Activated CD8-positive, alpha-beta memory T cell treated with anti-CD3 and anti-CD28 coated beads, Interleukin-2, amount 50 U/mL, for 1 hour (primary cell): ENCODE measurements around the gene BRINP1.

Experiments used
- DNase-seq: peaks from one replicate; pipeline ENCODE4 v3.0.0-alpha.2; 2020; ENCODE audit errors: extremely low read depth

BRINP1 gene

DNA sequence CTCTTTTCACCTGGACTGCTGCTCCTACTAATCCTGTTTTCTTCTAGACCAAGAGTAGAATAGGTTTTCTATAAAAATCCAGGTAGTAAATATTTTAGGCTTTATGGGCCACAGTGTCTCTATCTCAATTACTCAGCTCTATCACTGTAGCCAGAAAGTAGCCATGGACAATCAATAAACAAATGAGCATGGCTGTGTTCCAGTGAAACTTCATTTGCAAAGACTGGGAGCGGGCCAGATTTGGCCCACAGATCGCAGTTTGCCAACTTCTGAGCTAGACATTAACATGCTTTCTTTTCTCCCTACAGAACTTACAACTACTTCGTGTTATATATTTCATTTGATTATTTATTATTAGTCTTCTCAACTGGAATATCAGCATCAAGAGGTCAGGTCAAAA, 30.2 kb downstream of the BRINP1 start:
- DNase-seq, result no peak

DNA sequence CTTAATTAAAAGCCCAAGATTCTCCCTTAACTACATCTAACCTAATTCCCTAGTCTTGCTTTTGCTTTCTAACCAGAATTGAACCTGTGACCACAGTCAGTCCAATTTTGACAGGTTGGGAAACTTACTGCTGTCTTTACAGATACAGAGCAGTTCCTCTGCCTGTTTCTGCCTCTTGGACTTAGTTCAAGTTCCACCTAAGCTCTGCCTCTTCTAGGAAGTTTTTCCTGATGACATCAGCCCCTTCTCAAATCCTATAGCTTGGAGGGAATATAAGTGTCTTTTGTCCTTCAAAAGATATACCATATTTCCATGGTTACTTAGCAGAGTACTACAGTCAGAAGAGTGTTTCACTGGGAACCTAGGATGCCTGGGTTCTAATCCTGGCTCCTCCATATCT, 31.7 kb downstream of the BRINP1 start:
- DNase-seq, result no peak

DNA sequence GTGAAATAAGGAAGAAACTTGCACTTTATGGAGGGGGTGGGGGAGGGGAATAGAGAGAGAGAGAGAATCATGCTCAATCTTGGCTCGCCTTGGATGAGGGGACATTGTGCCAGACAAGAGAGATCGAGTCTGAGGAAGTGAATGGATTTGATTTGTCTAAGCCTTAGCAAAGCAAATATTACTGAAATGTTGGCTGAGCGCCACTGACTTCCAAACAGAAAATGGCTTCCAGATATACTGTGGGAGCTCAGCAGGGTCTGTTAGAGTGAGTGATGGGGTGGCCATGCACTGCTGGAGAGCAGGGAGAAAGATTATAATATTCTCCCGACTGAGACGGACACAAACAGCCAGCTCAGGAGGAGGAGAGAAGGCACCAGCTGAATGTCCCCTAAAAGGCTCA, 34.5 kb downstream of the BRINP1 start:
- no peak for DNase-seq

DNA sequence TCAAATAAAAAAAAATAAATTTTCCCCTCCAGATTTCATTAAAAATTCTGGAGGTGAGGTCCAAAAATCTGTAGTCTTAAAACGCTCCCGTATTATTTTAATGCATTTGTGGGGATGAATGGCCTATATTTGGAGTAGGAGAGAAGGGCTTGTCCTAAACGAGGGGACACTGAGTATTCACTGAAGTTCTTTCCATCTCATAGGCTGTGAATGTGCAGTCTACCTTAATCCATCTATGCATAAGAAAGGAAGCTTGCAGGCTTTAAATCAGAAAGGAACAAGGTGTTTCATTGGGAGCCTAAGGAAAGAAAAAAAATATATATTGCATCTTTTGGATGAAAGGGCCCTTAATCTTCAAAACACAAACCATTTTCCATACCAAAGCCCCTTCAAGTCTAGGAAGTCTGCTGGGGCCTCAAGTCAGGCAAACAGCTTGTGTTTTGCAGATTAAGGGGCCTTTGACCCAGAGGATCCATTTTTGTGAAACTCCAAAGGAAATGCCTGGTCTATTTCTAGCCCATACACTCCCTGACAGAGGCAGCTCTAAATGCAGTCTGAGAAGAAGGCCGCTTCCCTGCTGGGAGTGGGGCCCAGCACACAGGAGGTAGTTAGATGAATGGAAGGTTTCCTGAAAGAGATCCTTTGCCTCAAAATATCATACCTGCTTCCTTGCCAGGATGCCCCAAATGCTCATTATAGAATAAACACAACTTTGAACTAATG, 35.6 kb downstream of the BRINP1 start:
- DNase-seq, result no peak

DNA sequence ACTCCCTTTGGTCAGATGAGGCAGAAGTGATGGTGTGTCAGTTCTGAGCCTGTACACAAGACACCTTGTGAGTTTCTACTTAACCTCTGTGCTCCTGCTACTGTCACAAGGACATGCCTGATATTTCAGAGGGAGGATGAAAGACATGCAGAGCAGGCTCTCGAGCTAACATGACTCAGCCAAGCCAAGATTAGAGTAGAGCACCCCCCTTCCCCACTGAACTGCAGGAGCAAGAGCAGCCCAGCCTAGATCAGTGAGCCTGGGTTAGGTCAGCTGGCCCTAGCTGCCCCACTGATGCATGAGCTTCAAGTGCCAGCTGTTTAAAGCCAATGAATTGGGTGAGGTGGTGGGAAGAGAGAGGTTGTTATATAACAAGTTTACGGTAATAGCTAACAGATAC, 36.7 kb downstream of the BRINP1 start:
- no peak for DNase-seq

DNA sequence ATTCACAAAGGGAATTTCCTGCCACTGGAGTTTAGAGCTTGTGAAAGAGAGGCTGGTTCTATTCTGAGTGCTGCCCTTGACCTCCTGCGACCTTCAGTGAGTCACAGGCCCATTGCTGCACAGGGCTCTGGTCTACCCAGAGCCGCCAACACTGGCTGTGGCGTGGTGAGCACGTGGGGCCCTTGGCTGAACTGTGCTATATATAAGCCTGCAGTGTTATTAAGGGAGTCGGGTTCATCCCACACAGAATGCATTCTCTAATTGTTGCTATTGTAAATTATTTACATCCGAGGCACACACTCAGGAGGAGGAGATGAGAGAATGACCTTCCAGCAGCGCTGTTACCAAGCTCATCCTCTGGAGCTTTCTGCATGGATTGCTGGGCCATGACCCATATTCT, 47.1 kb downstream of the BRINP1 start:
- DNase-seq, result no peak

DNA sequence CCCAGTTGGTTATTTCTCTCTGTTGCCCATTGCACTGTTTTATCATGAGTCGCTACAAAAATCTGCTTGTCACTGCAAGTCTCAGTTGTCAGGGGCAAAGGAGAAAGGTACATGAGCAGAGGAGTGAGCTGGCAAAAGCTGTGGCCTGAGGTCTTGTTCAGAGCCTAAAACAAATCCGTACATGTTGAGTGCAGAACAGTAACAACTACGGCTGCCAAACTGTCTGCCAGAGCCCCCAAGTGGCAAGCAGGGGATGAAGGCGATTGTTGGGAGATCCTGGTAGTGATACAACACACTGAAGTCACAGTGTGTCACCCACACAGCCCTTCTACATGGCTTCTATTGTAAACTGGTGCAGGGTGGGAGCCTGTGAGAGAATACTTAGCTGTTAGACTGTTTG, 50.9 kb downstream of the BRINP1 start:
- DNase-seq, result no peak

DNA sequence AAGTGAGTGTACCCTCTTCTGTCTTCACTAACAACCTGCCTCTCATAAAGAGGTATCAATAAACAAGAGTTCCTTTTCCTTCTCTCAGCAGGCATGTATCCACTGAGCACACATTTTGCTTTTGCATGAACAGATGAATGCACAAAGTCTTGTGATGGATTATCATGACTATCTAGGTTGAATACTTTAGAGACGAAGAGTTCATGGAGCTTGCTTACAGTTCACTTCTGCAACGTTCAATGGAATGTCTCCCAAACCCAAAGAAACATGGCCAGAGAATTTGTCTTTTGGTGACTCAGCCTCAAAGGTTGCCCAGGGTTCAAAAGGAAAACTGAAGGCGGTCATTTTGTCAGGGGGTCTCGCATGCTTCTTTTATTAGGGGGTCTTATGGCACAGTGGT, 55.4 kb downstream of the BRINP1 start:
- DNase-seq, result no peak

DNA sequence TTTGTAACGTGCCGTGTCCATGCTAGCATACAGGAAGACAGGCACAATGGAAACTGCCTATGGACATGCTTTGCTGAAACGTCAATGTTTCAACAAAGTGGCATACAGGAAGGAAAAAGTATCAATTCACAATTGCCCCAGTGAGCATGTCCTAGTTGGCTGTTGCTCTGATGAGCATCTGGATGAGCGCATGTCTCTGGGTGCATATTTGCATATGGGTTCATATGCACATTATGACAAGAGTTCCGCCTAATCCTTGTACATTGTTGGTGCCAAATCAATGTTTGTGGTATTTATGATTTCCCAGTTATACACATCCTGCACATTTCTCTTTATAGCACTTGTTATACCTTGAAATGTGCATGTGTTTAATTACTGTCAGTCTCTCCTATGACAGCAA, 58.5 kb downstream of the BRINP1 start:
- DNase-seq, result no peak

DNA sequence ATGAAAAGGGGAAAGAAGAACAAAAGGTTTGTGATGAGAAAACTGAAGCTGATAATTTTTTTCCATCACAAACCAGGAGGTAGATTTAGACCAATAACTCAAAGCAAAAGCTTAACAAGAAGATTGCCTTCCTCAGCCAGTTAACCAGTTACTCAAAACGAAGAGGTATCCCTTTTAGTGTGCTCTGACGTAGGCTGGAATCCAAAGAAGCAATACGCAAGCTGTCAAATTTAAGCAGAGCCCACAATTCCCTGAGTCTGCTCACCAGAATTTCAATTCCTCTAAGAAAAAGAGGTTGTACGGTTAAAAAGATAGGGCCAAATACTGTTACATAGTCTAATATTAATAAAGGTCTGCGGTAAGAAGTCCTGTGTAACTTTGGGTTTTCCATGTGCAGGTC, 61.8 kb downstream of the BRINP1 start:
- no peak for DNase-seq

DNA sequence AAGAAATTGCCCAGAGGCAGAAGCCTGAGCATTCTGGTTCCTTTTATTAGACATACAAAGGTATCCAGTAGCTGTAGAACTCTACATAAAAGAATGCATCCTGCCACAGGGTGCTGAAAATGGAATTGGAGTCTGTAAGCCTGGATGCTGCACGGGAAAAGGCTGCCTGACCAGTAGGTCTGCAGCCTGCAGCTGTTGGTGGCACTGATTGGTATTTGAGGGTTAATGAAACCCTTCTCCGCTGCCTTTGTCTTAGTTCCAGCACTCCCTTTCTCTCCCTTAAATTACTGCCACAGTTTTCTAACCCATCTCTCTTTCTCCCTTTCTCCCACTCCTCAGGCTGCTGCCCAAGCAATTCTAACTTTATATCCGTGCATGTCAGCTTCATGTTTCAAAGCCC, 64.7 kb downstream of the BRINP1 start:
- no peak for DNase-seq

DNA sequence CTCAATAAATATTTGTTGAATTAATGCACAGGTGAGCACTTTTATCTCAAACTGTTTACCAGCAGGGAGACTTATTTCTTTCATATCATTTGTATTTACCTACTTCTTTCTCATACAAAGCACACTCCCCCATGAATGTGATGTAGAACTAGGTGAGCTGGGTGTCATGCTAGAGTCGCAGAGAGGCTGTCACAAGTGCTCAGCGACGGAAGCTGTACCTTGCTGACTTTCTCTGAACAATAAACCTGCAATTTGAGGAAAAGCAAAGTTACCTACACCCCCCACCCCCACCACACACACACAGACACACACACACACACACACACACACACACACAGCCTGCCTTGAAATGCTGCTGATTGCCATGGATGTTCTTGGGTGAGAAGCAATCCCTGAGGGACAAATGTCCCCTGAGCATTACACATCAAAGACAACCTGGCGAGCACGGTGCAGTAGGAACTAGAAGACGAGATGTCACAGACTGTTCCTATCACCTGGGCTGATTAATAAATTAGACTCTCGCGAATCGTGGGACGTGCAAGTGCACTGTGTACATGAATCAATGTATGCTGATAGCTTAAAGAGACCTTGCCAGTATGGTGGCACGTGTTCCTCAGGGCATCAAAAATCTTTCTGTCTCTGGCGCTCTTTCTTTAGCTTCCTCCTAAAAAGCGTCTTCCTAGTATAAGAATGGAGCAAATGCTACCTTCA, 66.1 kb downstream of the BRINP1 start:
- DNase-seq, result no peak

DNA sequence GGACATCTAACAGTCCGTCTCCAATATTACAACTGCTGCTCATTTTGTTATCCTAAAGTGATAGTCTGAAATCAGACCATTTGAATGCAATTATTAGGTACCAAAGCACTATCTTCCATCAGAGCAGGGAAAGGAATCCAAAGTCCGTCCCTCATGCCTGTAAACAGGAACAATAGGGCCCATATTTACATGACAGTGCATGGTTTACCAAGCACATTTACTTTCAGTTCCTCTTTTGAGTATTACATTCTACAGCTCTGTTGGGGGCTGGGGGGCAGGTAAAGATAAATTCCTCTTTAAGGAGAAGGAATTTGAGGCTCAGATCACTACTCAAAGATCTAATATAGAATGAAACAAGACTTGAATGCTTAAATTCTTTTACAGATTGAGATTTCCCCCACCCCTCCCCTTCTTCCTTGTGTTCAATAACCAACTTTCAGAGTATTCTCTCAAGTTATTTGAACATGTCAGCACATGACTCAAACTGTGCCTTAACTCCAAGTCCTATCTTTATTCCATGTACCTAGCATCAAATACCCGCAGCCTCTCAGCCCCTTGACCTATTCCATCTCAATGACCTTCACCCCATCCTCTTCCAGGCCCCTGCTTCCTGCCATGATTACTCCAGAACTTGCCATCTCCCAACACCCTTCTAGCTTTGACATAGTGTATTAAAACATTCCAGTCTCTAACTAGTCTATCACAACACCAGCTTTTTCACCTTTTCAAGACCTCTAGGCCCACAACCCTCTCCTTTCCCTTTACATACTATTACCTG, 71.0 kb downstream of the BRINP1 start:
- DNase-seq, result no peak

DNA sequence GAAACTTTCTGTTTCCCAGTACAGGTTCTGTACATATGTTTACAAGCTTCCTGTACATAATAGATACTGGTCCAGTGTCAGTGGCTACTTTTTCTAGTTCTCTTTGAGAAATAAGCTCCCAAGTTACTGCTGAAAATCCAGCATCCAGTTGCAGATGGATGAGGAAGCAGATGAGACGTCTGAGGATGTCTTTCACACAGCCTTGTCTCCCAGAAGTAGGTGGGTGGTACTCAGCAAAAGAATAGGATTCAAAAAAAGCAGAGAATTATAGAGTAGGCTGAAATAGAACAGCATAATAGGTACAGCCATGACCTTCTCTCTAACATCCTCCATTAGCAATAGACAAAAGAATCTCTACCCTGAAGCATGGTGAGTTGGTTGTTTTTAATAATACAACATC, 77.7 kb downstream of the BRINP1 start:
- no peak for DNase-seq

DNA sequence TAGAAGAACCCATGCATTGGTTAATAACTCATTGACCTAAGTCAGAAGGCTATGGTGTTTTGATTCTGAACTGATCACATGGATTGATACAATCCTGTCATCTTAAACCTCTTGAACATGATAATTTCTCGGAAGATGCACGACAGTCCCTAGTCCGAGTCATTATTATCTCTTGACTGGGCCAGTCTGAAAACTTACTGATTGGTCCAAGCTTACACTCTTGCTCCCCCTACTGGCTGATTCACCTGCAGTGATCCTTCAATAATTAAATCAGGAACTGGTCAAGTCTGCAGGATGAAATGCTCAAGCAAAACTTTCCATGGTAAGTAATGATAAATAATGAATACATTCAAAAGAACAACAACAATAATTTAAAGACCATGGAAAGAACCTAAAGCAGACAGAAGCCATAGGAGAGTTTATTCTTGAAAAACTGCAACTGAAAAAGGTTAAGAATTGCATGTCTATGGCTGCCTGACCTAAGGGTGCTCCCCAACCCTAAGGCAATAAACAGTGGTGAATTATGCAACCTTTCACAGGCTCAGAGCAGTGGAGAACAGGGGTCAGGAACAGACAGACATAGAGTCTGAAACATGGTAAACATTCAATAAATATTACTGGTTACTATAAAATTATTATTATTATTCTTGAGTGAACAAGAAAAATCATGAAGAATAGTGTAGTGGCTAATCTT, 79.3 kb downstream of the BRINP1 start:
- DNase-seq, result no peak

DNA sequence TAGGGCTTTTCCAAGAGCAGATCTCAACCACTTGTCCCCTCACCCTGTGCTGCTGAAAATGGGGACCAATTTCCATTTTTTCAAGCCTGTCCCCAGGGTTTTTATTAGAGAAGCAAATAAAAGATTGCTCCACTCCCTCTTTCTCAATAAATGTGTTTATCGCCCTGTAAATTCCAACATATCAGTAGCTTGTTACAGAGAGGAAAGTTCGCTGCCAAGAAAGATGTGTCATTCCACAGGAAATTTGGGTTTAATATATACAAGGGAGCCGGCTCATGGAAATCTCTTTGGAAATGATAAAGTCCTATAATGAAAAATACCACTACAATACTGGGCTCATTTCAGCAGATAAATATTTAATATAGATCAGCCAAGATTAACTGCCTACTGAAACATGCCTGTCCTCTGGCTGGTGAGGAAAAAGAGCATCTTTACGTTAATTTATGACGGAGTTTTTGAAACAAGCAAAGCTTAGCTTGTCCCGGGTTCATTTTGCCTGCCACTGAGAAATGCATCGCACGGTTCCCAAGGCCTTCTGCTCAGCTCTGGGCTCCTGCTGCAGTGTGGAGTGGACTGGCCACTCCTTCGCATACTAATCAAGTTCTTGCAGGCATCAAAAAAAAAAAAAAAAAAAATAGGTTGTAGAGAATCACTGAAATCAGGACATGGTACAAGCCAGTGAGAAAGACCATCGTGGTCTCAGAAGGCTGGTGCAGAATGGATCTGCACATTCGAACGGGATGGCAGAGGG, 84.5 kb downstream of the BRINP1 start:
- DNase-seq, result no peak

DNA sequence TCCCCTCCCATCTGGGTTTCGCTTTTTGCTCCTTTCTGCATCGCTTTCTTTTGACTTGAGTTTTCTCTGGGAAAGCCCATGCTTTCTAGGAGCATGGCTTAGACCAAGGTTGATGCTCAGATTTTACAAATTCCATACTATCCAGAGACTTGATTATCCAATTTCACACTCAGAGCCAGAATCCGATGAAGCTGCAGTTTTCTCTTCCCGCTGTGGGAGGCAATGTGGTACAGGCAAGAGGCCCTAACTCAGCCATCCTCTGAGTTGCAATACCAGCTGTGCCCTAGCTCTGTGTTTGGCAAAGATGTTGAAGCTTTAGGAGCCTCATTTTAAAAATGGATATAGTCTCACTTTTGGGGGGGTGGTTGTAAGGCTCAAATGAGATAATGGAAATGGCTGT, 85.1 kb downstream of the BRINP1 start:
- no peak for DNase-seq

DNA sequence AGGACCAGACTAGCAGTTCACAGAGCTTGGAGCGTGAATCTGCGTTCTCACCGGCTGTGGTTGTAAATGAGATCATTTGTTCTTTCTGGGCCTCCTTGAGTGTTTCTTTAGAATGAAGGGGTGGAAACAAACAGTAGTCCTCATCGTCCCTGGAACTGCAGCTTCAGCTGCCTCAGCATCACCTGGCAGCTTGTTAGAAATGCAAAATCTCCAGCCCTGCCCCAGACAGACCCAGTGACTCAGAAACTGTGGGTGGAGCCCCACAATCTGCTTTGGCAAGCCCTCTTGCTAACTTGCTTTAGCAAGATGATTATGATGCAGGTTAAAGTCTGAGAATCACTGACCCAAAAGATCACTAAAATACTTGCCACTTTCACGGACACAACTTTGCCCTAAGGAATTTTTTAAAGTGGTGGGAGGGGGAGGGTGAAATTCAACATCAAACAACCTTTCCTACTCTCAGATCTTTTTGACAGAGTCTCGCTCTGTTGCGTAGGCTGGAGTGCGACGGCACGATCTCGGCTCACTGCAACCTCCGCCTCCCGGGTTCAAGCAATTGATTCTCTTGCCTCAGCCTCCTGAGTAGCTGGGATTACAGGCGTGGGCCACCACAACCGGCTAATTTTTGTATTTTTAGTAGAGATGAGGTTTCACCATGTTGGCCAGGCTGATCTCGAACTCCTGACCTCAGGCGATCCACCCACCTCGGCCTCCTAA, 86.0 kb downstream of the BRINP1 start:
- no peak for DNase-seq

DNA sequence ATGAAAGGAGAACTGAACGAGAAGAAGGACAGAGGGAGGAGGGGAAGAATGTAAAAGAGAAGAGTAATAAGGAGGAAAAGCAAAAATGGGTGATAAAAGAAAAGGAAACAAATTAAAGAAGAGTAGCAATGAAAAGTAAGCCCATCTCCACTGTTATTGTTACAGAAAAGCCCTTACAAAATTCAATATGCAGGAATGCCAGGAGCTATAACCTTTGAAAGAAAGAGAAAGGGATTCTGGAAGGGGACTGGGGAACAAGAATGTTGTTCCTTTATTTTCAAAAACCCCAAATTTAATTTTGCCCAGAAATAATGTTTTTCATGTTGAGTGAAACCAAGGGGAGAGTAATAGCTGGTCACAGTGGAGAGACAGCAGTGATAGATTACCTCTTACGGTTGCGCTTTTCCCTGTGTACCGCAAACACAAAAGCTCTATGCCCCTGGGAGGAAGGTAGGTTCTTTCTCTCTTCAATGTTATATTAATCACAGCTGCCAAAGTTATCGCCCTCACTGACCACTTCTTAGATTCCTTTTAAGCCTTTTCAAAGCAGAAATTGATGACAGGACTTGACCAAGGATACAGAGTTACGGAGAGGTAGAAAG, 86.7 kb downstream of the BRINP1 start:
- DNase-seq, result no peak

DNA sequence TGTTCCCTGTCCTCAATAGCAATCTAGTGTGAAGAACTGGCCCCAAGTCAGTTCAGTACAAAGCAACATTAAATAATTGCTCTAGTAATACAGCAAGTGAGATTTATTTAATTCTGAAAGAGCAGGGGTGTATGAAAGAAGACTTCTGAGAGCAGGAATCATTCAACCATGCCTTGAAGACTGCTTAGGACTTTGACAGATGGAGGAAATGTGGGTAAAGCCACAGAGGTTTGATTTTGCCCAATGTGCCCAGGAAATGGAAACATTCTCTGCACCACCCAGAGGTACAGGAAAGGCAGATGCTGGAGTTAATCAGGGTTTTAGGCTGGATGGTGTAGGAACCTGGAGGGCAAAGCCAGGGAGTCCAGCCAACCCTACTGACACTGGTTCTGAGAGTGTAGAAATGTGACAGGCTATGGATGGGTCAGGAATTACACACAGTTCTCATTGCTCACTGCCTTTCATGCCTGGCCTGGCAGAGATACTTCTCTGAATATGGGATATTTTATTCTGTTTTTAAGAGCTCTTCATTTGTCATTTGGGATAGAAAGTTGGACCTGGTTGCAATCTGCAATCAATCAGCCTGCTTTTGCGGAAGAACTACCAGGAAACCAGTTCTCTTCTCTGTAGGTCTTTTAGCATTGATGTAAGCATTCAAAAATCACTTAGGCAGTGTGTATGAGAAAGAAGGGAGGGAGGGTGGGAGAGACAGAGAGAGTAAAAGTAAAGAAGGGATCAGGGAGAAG, 88.3 kb downstream of the BRINP1 start:
- no peak for DNase-seq
